Right lobe of liver (tissue), 6 donors: ENCODE results near the gene UCHL5. TPM values are rescaled to one million over a fixed set of nuclear protein-coding genes. Genes with fewer than 3 reads are reported as not detected.

ENCODE experiments used
- ATAC-seq, 4 donors: fragments of 200-7000 bp; cut with Tn5 transposase; one replicate each; pipeline ENCODE4 v1.9.1; 2020; ENCODE audit warnings: mild to moderate bottlenecking in 4 of 4, moderate library complexity in 4 of 4
- DNase-seq, 3 donors: peaks; one replicate each; pipeline ENCODE4 v3.0.0-alpha.2; 2020
- H3K27ac ChIP-seq, 3 donors: fragments of 200-600 bp; one replicate each; pipeline ENCODE4 v1.8.0; 2022
- H3K27me3 ChIP-seq, 2 donors: fragments of 200-600 bp; one replicate each; pipeline ENCODE4 v1.8.0; 2022
- H3K36me3 ChIP-seq, 4 donors: fragments of 200-600 bp; sonication (generic) in 1 of 4; one replicate each; pipeline versions ENCODE4 v1.5.1 to v1.8.0; 2017 to 2022; ENCODE audit warnings: control low read depth in 1 of 4
- H3K4me1 ChIP-seq, 4 donors: fragments of 200-600 bp; sonication (generic) in 1 of 4; one replicate each; pipeline versions ENCODE4 v1.5.1 to v1.8.0; 2017 to 2022; ENCODE audit warnings: control low read depth in 1 of 4
- H3K4me3 ChIP-seq, 3 donors: fragments of 200-600 bp; one replicate each; pipeline ENCODE4 v1.8.0; 2022
- H3K9me3 ChIP-seq, 4 donors: fragments of 200-600 bp; sonication (generic) in 1 of 4; one replicate each; pipeline versions ENCODE4 v1.5.1 to v1.8.0; 2017 to 2022; ENCODE audit warnings: control low read depth in 1 of 4
- CTCF ChIP-seq, 4 donors: fragments of 200-600 bp in 3 of 4; fragments of 450-650 bp in 1 of 4; IDR thresholded peaks; one replicate each; pipeline versions ENCODE4 v1.5.1 to v1.8.0; 2016 to 2022; ENCODE audit warnings: antibody characterized with exemption in 4 of 4, mild to moderate bottlenecking in 2 of 4
- POLR2A ChIP-seq: fragments of 450-650 bp; IDR thresholded peaks from one replicate; pipeline ENCODE4 v1.6.1; 2017; ENCODE audit warnings: antibody characterized with exemption, mild to moderate bottlenecking
- WGBS: methylation state at CpG from one replicate; pipeline ENCODE4 v1.1.6; 2018; ENCODE audit warnings: low coverage, low lambda C conversion rate; ENCODE audit not compliant: insufficient coverage; ENCODE audit errors: missing lambda C conversion rate; 5-methylcytosine and 5-hydroxymethylcytosine counted together
- intact Hi-C, 2 donors: fragments of 100-400 bp; cut with DNase I; formaldehyde crosslinking; loops; one replicate each; pipeline versions ENCODE4 v1.11.2 to v1.14.1; 2022
- total RNA-seq, 6 experiments: library from RNA; depleted of rRNA in 2 of 6; stranded (reverse); fragments of >200 nt in 2 of 6; fragmentation: NEBNext Ultra II Directional in 3 of 6; extraction: Animal tissue kit (Norgen Biotek cat#: 25700) in 3 of 6; gene quantifications; one replicate each; pipeline versions ENCODE4 v1.1.0 to v1.2.4, GENCODE V29; 2016 to 2023
- donor health status: DM: no; HTN: yes; CAD: no.
- donor health status: DM: no; HTN: no; CAD: no.
- donor health status: DM: no; HTN: no; CAD: no.
- donor health status: DM: no; HTN: yes; CAD: no.
- donor health status: DM: no; HTN: yes; CAD: no.

Gene UCHL5
- total RNA-seq, 6 experiments from 2014 or later, result 11.5 to 28.6 (median 22.3) TPM

- 90% methylated on average over 2 of the region's 2 CpGs for WGBS
- Histone ChIP-seq H3K4me3 (no peak overlapping the region), H3K27ac (no peak overlapping the region), H3K4me1 (no peaks in the 10 kb centered on the region), H3K27me3 (no peaks in the 10 kb centered on the region), H3K9me3 (no peaks in the 10 kb centered on the region), H3K36me3 (no peaks in the 10 kb centered on the region)
- intact Hi-C loops, result no loop called here
- DNase-seq (no peak), ATAC-seq (no peak)
- TF ChIP-seq POLR2A (no peak), CTCF (IDR thresholded peaks at IDR 0.05) (no peak)
Measured at GRCh38 chr1:192973988-192974387, 85.2 kb downstream of the UCHL5 start.

DNA sequence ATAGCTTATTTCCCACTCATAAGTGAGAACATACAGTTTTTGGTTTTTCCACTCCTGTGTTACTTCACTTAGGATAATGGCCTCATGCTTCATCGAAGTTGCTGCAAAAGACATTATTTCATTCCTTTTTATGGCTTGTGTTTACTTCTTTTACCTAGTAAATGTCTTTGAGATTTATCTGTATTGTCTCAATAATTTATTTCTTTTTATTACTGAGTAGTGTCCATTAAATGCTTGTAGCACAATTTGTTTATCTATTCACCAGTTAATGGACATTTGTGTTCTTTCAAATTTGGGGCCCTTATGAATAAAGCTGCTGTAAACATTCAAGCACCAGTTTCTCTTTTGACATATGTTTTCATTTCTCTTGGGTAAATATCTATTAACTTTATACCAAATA lies 86.0 kb downstream of the UCHL5 start:
- 100% methylated on average over 1 of the region's 1 CpG for WGBS
- TF ChIP-seq POLR2A (no peak), CTCF (IDR thresholded peaks at IDR 0.05) (no peak)
- H3K36me3 ChIP-seq, result no peaks in the 10 kb centered on the region
- no peak overlapping the region for H3K4me3 ChIP-seq
- no peak overlapping the region for H3K27ac ChIP-seq
- H3K9me3 ChIP-seq, result no peaks in the 10 kb centered on the region
- no peaks in the 10 kb centered on the region for H3K4me1 ChIP-seq
- ATAC-seq, result no peak
- no peaks in the 10 kb centered on the region for H3K27me3 ChIP-seq
- intact Hi-C loops, result no loop called here
- DNase-seq, result no peak

DNA sequence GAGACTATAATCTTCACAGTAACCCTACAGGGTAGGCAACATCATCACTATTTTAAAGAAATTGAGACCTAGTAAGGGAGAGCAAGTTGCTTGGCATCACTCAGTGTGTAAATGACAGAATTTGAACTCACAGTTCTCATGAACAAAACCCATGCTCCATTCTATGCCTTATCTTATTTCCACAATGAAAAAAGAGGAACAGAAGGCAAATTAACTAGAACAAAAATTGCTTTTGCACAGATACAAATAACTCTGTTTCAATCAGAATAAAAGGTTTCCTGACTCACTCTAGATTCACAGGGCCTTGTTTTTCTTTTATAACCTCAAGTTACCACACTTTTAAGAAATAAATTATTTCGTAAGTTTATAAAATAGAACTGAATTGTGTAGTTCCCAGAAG lies 90.1 kb downstream of the UCHL5 start:
- TF ChIP-seq CTCF (IDR thresholded peaks at IDR 0.05), result no peak
- no peak for TF ChIP-seq POLR2A
- no peaks in the 10 kb centered on the region for H3K4me1 ChIP-seq
- H3K9me3 ChIP-seq, result no peaks in the 10 kb centered on the region
- H3K4me3 ChIP-seq, result no peak overlapping the region
- ATAC-seq, result no peak
- 80% methylated on average over 1 of the region's 1 CpG for WGBS
- no peaks in the 10 kb centered on the region for H3K27me3 ChIP-seq
- H3K27ac ChIP-seq, result no peak overlapping the region
- H3K36me3 ChIP-seq, result no peaks in the 10 kb centered on the region
- intact Hi-C loops, result no loop called here
- no peak for DNase-seq

GRCh38 chr1:192968323-192968722 lies 90.8 kb downstream of the UCHL5 start:
- peak in 3 of 4 donors; percentile 27 to 55 (median 54) for ATAC-seq
- H3K27ac ChIP-seq, result no peak overlapping the region

More at GRCh38 chr1:192968323-192968722, 90.8 kb downstream of the UCHL5 start:
- DNase-seq, result no peak
- H3K27me3 ChIP-seq, result no peaks in the 10 kb centered on the region
- no peaks in the 10 kb centered on the region for H3K36me3 ChIP-seq
- intact Hi-C loops, result no loop called here
- no peaks in the 10 kb centered on the region for H3K9me3 ChIP-seq
- no peak overlapping the region for H3K4me3 ChIP-seq
- no peaks in the 10 kb centered on the region for H3K4me1 ChIP-seq
- TF ChIP-seq POLR2A (no peak), CTCF (IDR thresholded peaks at IDR 0.05) (no peak)
